NCI-H2171 (cell line): ENCODE measurements around the gene AGO3.

ENCODE experiments used
- DNase-seq: peaks from one replicate; lab custom pipeline; 2025; lab: John Stamatoyannopoulos, UW

AGO3 gene

DNA sequence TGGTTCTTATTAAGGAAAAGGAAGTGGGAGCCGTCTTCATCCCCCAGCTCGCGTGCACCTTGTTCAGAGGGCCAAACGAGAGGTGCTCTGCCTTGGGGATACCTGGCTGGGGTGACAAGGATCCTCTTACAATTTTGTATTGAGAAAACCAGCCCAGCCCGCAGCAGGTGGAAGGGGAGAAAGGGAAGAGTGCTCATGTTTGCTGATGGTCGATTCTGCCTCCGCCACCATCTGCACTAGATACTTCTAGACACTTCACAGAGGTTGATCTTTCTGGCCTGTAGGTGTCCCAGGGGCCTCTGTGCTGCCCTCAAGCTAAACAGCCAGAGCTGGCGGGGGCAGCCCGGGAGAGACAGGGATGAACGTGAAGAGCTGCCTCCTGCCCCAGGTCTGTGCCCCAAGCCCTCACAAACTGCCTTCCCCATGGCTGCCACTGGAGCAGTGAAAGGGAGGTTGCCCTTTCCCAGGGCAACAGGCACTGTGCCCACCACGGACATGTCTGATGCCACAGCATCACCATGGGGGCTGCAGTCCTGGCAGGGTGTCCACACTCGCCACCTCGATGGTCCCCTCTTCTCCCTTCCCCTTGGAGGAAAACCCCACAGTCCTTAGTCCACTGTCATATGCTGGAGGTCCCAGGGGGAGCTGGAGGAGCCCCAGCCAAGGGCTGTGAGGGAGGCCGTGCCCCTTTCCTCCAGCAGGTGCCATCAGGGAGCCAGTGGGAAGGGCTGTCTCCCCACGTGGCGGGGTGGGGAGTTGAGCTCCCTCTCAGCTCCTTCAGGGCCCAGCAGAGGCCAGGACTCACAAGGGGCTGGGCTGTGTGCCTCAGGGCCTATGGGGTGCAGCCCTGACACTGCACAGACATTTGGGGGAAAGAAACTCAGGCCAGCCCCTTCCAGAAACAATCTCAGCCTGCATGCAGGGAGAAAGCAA, 165.9 kb downstream of the AGO3 start:
- peak; percentile 35 for DNase-seq

DNA sequence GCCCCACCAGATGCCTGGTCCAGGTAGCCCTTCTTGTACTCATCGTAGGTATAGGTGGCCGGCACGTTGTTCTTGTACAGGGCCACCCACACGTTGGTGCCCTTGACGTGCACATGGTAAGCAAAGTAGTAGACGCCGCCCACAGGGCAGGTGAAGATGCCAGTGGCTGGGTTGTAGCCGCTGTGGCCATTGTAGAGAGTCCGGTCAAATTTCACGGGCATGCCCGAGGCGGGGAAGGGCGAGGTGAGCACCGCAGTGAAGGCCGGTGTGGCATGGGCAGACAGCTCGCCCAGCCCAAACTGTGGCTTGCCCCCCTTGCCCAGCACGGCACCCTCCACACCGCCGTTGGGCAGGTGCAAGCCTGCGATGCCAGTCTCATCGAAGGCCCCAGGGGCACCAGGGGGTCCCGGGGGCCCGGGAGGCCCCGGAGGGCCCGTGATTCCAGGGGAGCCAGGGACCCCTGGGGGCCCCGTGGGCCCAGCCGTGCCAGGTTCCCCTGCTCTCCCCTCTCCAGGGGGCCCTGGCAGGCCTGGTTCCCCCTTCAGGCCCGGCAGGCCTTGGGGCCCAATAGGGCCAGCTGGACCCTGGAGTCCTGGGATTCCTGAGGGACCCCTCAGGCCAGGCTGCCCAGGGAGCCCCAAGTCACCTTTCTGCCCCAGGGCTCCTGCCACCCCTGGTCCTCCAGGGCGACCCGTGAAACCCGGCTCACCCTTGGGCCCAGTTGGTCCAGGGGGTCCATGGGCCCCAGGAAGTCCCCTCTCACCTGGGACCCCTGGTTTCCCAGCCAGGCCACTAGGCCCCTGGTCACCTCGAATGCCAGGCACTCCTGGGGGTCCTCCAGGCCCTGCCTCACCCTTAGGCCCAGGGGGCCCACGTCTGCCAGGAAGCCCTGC, 167.0 kb downstream of the AGO3 start:
- DNase-seq = no peak

DNA sequence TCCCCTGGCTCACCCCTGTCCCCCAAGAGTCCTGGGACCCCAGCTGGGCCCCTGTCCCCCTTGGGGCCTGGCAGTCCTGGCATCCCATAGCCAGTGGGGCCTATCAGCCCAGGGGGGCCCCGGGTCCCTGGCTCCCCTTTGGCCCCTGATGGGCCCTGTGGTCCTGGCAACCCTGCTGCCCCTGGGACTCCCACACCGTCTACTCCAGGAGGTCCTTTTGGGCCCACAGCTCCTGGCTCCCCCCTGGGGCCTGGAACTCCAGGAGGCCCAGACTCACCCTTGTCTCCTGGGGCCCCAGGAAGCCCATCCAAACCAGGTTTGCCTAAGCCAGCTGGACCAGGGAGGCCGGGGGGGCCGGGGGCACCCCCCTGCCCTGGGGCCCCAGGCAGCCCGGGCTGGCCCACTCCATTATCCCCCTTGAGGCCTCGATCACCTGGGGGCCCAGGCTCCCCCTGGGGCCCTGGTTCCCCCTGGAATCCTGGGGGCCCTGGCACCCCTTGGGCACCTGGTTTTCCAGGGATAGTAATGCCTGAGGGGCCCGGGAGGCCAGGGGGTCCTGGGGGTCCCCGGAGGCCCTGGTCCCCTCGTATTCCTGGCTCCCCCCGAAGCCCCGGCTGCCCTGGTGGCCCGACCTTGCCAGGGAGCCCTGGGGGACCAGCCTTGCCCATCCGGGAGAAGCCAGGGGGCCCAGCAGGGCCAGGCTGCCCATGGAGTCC, 167.9 kb downstream of the AGO3 start:
- DNase-seq = no peak

DNA sequence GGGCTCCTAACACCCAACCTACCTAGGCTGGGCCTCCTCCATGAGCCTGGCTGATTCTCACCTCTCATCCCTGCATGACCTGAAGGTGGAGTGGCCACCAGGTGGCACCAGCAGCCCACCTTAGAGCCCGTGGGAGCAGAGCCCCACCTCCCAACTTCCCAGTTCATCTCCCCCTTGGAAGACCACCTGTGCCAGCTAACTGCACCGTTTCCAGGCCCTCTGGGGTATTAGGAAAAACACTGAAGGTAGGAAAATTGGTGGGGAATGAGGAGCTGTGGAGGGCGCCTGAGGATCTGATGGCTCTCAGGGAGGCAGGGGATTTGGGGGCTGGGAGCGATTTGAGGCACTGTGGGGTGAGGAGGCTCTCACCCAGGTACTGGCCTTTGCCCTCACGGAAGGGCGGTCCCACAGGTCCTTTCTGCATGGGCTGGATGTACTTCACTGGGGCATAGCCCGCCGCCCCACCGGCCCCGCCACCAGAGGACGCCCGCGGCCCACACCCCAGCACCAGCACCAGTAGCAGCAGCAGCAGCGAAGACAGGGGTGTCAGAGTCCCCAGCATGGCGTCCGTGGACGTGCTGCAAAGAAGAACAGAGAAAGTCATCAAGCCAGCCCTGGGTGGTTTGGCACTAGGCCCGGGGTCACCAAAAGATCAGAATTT, 168.9 kb downstream of the AGO3 start:
- DNase-seq = peak; percentile 74

DNA sequence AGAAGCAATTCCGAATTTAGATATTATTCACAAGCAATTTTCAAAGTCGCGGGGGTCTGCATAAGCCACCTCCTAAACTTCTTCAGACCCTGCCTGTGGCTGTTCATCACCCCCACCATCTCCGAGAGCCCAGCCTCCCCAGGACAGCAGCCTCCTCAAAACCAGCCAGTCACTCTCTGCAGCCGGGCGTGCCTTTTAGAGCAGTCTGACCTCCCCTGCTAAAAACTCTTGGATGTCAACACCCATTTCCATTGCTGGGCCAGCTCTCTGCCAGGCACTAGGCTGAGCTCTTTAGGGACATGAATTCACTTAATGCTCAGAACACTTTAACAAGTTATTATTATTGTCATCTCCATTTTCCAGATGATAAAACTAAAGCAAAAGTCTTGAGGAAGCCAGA, 169.5 kb downstream of the AGO3 start:
- no peak for DNase-seq

DNA sequence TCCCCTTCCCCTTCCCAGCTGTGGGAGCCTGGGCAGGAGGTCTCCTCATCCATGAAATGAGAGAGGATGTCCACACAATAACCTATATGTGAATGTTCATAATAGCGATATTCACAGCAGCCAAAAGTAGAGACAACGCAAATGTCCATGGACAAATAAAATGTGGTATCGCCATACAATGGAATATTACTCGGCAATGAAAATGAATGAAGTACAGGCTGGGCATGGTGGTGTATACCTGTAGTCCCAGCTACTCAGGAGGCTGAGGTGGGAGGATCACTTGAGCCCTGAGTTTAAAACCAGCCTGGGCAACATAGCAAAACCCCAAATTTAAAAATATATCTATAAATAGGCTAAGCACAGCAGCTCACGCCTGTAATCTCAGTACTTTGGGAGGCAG, 170.6 kb downstream of the AGO3 start:
- DNase-seq = no peak

DNA sequence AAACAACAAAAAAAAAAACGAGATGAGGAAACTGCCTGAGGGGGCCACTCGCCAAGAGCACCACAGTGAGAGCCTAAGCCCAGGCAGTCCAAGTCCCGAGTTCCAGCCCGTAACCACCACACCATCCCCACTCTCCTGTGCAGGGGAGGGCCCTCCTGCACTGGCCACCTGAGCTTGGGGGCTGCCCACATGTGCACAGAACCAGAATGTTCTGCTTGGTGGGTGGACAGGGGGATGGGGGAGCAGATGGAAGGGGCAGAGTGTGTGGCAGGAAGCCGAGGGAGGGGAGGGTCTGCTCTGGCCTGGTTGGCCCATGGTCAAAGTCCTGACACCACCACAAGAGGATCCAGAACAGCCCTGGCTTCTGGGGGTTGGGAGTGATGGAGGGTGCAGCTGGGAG, 175.4 kb downstream of the AGO3 start:
- DNase-seq = no peak

DNA sequence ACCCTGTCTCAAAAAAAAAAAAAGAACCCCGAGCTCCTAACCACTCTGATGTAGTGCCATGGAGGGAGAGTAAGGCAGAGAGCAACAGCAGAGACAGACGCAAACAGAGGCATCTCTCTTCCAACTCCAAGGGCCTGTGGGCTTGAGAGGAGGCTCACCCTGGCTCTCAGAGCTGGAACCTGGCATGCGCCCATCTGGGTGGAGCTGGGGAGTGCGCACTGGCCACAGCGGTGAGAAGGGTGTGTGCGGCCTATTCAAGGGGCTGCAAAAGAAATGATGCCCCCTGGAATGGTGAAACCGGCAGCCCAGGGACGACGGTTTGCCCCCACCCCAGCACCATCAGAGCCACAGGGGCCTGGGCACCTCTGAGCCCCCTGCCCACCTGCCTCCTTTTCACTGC, 176.5 kb downstream of the AGO3 start:
- DNase-seq = no peak

DNA sequence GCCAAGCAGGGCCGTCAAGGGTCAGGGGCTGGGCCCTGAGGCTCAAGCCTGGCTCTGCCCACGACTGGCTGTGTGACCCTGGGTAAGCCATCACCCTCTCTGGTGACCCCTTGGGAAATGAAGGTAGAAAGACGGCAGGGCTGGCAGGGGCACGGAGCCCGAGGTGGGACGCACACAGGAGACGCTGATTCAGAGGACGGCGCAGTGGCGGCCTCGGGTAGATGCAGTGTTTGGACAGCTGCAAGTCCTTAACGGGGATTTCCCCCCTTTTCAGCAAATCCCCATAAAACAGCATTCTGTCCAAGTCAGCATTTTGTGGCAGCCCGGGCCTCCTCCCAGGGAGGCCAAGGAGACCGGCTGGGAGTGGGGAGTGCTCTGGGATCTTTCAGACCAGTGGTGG, 177.4 kb downstream of the AGO3 start:
- no peak for DNase-seq

DNA sequence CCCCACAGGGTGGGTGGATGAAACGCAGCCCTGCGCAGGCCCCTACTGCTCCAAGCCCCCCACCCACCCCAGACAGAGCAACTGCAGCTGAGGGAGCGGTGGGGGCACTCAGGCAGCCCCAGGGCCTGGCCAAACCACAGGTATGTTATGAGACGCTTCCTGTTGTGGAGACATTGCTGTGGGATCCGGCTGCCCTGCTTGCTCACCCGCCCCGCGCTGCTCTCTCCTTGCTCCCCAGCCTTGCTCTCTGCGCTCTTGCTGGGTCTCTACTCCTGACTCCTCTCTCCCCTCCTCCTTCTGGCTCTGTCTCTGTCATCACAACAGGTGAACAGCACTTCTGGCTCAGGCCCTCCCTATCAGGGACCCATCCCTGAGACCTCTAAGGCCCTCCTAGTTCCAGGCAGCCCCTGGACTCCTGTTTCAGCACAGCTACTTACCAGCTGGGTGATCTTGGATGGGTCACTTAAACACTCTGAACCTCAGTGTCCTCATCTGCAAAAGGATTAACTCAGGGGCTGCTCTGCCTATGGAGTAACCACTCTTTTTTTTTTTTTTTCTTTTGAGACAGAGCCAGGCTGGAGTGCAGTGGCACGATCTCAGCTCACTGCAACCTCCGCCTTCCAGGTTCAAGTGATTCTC, 178.3 kb downstream of the AGO3 start:
- DNase-seq = no peak

DNA sequence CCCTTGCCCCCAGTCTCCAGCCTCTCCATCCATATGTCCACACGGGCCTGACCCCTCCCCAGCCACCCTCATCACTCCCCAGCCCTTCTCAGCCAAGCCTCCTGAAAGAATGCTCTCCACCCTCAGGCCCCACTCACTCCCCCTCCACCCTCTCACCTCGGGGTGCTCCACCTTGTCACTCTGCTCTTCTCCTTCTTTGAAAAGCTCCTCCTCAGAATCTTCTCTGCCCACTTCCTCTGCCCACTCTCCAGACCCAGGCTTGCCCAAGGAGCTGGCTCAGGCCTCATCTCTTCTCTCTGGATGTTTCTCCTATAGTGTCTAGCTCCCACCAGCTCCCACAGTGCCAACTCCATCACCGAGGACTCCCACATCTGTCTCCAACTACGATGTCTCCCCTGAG, 180.2 kb downstream of the AGO3 start:
- no peak for DNase-seq

DNA sequence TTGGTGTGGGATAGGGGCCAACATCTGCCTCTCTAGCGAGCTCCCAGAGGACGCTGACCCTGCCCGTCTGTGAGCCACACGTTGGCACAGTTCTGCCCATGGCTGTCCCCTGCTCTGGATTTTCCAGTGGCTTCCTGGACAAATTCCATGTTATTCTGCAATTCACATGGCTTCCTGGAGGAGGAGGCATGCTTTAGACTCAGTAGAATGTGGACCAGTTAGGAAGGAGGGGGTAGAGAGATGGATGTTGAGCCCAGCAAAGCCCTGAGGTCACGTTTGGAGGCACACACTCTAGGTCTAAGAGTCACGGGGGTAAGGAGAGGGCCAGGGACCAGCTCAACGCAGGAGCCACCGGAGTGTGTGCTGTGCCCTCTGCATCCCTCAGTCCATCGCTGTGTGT, 181.9 kb downstream of the AGO3 start:
- no peak for DNase-seq

DNA sequence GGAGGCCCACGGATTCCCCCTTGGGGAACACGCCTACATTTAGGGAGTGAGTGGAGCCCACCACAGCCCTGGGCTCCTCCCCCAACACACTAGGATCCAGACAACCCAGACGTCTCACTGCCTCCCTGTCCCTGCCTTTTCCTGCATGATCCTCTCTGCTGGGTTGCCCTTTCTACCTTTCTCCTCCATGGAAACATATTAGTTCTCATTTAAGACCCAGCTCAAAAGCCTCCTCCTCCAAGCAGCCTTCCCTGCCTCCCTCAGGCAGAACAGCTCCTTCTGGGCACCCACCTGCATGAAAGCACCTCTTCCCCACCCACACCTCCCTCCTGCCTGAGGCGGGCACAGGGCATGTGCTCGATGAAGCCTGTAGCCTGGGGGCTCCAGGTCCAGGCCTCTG, 183.5 kb downstream of the AGO3 start:
- no peak for DNase-seq

DNA sequence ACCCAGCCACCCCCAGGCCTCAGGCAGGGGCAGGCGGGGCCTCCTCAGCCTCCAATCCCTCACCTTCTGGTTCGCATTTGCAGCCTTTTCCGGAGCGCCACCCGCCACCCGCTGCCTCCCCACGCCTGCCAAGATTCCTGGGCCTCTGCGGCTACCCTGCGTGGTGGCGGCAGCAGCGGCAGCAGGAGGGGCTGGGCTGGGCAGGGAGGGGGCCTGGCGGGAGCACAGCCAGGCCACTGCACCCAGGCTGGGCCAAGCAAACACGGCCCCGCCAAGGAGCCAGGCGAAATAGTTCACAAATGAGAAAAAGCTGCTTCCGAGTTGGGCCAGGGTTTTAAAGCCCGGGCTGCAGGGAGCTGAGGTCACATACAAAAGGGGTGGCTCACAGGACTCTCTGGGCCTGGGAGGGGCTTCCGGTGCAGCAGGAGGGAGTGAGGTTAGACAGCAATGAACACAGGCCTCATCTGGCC, 184.3 kb downstream of the AGO3 start:
- no peak for DNase-seq

DNA sequence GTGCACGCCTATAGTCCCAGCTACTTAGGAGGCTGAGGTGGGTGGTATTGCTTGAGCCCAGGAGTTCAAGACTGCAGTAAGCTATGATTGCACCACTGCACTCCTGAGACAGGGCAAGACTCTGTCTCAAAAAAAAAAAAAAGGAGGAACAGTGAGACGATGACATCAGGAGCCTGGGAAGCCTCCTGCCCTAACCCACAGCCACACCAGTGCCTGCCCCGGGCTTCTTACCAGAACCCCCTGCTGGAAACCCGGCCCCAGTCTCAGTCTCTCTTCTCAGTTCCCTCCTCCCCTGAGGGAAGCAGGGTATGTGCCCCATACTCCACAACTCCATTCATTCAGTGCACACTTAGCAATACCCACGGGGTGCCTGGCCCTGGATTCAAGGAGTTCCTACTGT, 185.0 kb downstream of the AGO3 start:
- DNase-seq = no peak

DNA sequence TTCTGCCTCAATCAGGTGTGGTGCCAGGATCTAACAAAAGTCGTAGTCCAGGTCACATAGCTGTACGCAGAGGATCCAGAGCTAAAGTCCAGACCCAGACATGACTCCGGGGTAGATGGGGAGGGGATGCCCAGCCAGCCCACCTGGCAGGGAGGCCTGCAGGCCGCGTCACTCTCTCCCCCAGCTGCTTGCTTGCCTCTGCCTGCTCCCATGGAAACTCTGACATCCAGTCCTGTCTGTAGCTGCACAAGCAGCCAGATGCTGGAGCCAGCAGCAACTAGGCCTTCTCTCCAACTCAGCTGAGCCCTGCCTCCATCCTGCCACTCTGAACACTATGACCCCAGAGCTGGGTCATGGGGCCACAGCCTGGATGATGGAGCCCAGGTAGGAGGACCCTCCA, 186.0 kb downstream of the AGO3 start:
- no peak for DNase-seq

DNA sequence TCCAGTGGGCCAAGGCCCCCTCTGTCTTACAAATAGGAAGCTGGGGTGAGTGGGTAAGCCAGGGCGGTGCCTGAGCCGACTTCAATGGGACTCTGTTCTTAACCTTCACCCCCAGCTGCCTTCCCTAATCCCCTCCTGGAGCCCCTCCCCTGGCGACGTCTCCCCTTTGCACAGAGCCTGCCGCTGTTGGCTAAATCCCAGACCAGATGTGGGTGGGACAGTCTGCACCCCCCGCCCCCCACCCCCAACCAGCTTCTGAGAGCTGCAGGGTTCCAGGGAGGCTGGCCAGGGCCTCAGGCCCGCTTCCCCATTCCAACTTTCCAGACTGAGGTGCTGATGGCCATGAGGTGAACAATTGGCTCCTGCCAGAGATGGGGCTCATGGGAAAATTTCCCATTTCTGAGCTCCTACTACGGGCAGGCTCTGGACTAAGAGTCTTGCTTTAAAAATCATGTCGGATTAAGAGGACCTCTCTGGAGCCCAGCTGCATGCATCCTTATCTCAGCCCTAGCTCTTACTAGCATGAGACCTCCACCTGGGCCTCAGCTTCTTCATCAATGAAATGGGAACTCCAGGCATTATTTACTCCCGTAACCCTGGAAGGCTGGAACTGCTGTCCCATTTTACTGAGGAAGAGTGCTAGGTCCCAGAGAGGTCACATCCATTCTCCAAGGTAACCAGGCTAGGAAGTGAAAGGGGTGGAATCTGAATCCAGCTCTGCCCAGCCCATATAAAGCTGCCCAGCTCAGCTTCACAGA, 187.7 kb downstream of the AGO3 start:
- no peak for DNase-seq

DNA sequence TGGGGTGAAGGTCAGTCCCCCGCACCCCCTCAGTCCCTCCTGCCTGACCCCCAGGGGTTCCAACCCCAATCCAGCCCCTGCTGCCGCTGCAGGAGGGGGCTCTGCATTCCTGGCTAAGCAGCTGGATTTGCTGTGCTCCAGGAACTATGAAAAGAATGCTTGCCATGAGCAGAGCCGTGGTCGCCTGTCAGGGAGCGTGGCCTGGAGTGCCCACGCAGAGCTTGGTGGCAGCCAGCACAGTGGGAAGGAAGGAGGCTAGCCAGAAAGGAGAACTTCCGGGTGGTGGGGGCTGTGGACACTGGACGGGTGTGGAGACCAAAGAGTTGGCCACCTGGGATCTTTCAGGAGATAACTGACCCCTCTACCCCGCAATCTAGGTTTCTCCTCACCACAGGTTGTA, 188.6 kb downstream of the AGO3 start:
- no peak for DNase-seq
